Right lobe of liver (tissue), 4 donors: ENCODE data around the gene NAV2.

ENCODE experiments used
- CTCF ChIP-seq, 4 donors: fragments of 200-600 bp in 3 of 4; fragments of 450-650 bp in 1 of 4; IDR thresholded peaks; one replicate each; pipeline versions ENCODE4 v1.5.1 to v1.8.0; 2016 to 2022; ENCODE audit warnings: antibody characterized with exemption in 4 of 4, mild to moderate bottlenecking in 2 of 4
- POLR2A ChIP-seq: fragments of 450-650 bp; IDR thresholded peaks from one replicate; pipeline ENCODE4 v1.6.1; 2017; ENCODE audit warnings: antibody characterized with exemption, mild to moderate bottlenecking
- donor health status: DM: no; HTN: no; CAD: no.
- donor health status: DM: no; HTN: no; CAD: no.
- donor health status: DM: no; HTN: yes; CAD: no.

- no peak for TF ChIP-seq CTCF (IDR thresholded peaks at IDR 0.05)
- peak; percentile 52 for TF ChIP-seq POLR2A
These were observed 309.9 kb downstream of the NAV2 start for GRCh38 chr11:20022363-20023081.
